Pulmonary artery endothelial cell (primary cell): ENCODE data around the gene OTC. TPM values are rescaled to one million over a fixed set of nuclear protein-coding genes. Genes with fewer than 3 reads are reported as not detected.
A peak's percentile ranks its signal among the peaks of the same experiment; 100 is the strongest.

Source experiments
- DNase-seq: peaks from one replicate; pipeline ENCODE4 v3.0.0-alpha.2; 2011; ENCODE audit warnings: low read depth, low spot score
- total RNA-seq: library from RNA; depleted of rRNA; stranded (reverse); fragments of >200 nt; gene quantifications from 2 replicates; pipeline ENCODE4 v1.2.3, GENCODE V29; 2014

OTC gene
- total RNA-seq, 1 donor from 2014 or later = not detected

- peak; percentile 51 for DNase-seq
Measured at GRCh38 chrX:38357747-38358673, 5.6 kb downstream of the OTC start.

DNA sequence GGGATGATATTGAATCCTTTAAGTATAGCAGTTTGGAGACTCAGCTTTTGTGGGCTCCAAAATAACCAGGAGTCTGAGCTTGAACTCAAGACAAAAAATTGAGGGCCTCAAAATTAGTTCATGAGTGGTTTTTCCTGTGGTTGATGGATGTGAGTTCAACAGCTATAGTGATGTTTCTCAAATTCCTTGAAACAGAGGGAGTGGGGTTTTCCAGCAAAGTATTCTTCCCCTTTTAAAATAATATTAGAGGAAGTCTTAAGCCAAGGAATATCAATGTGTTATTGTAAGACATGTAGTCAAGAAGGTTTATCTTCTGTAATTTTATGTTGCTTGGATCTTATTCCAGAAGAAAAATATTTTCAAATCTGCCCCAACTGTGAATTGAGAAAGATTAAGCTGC is 10.6 kb downstream of the OTC start:
- no peak for DNase-seq

- DNase-seq = no peak
Measured at GRCh38 chrX:38365954-38366353, 13.6 kb downstream of the OTC start.

DNA sequence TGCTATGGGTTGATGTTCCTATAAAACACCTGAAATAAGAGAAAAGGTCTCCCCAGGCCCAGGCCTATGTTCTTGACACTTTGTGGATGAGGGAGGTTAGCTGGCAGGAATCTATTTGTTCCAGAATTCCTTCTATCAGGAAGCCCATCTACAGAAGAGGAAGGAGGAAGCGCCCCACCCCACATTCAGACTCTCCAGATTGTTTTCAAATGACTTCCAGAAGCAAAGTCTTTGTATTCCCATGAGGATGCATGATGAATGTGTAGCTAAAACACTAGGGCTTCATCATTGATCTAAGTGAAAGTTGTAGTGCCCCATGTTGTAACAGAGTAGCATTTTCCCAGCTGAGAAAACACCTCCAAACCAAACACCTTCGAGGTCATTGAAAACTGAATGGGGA is 16.4 kb downstream of the OTC start:
- DNase-seq = no peak

DNA sequence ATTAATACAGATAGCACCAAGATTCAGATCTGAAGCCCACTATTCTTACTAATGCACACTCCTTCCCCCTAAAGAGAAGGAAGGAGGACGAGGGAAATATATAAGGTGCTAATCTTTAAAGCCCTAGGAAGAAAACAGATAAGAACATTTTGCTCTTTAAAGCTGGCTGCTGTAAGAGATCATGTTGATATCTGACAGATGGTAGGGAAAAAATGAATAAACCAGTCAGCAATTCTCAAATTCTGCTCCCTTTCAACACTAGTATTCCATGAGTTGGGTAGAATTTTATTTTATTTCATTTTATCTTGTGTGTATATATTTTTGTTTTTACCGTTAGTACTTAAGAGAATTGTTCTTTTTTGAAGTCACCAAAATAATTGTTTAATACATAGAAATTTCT is 19.2 kb downstream of the OTC start:
- no peak for DNase-seq

- DNase-seq = no peak
Measured at GRCh38 chrX:38374431-38374830, 22.0 kb downstream of the OTC start.

- no peak for DNase-seq
Measured at GRCh38 chrX:38375891-38376290, 23.5 kb downstream of the OTC start.

DNA sequence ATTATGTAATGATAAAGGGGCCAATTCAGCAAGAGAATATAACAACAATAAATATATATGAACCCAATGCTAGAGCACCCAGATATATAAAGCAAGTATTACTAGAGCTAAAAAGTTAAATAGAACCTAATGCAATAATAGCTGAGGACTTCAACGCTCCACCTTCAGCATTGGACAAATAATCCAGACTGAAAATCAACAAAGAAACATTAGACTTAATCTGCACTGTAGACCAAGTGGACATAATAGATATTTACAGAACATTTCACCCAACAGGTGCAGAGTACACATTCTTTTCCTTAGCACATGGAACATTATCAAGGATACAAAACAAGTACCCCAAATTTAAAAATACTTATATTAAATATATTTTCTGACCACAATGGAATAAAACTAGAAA is 24.3 kb downstream of the OTC start:
- no peak for DNase-seq

- no peak for DNase-seq
Measured at GRCh38 chrX:38379088-38379487, 26.7 kb downstream of the OTC start.

GRCh38 chrX:38382663-38383062 is 30.3 kb downstream of the OTC start:
- DNase-seq = no peak

DNA sequence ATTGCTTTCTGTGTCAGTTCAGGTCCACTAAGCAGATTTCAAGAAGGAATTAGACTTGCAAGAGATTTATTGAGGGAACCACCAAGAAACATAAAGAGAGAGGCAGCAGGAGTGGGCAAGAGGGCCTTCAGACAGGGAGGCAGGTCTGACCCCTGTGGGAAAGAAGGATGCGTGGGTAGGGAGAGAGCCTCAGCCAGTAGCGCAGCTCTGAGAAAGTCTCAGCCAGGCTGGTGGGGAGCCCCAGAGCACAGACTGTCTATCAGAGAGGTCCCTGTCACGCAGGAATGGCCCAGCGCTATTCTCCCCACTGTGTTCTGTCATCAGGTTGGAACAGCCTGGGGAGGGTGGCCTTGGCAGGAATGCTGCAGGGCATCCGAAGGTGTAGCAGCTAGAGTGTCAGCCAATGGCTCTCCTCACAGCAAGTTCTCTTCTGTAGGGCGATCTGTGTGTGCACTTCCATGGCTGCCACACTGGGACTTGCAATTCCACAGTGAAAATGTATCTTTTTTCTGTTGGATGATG is 48.0 kb downstream of the OTC start:
- DNase-seq = no peak

DNA sequence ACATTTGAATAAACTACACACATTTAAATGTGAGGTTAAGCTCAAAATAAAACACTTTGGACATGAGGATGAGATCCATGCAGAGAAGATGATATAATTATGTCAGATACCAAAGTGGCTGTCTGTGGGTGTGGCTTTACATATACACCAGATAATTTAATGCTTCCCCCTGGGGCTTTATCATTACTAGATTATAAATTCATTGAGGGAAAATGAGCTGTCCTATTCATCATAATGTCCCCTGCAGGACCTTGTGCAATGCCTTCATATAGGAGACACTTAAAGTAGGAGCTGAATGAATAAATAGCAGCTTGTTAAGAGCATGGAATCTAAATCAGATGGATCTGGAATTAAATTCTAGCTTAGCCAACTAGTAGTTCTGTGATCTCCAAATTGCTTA is 49.7 kb downstream of the OTC start:
- DNase-seq = no peak

DNA sequence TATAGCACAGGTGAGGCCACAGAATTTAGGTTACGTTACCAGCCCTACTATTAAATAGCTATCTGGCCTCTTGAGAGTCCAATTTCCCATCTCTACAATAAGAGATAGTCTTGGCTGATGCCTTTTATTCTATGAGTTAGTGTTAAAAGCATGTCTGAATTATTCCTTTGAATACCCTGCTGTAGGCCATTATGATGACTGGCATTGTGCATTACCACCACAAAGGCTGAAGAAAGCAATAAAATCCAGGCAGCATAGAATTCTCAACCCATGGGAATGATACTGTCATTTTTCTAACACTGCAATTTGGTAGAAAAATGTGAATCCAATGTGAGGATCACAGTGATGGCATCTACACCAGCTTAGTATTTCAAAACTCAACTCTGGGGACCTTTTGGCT is 51.4 kb downstream of the OTC start:
- DNase-seq = no peak

DNA sequence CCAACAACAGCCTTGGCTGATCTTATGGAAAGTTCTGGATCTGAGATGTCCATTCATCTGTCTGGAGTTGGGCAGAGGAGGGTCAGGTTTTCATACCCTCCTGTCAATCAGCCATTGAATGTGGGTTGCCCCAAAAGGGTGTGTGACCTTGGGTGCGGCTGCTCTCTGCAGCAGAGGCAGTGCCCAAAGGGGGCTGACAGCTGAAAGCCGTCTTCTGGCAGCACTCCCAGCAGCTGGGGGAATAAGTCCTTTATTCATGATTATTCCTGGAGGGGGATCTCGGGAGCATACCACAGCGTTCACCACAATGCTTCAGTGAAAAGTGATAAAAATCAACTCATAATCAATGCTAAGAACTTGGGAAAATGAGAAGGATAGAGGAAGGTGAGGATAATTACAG is 54.7 kb downstream of the OTC start:
- no peak for DNase-seq

GRCh38 chrX:38409289-38409688 is 56.9 kb downstream of the OTC start:
- DNase-seq = no peak

DNA sequence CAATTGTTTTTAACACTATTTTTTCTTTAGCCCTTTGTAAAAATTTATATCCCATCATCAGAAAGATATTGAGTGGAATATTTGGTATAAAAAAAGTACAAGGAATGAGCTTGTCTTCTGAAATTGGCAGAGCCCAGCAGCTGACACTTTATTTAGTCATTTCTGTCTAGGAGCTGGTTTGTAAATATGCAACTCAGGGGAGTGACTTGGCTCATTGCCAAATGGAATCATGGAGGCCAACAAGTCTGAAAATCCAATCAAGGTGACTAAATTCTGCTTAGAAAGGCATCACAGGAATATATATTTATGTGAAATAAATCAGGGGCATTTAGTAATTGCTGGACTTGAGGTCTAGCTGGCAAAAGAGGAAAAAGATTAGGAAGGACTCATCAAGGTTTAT is 74.4 kb downstream of the OTC start:
- DNase-seq = no peak

GRCh38 chrX:38431525-38431924 is 79.1 kb downstream of the OTC start:
- DNase-seq = no peak

- no peak for DNase-seq
Measured at GRCh38 chrX:38435130-38435529, 82.7 kb downstream of the OTC start.

DNA sequence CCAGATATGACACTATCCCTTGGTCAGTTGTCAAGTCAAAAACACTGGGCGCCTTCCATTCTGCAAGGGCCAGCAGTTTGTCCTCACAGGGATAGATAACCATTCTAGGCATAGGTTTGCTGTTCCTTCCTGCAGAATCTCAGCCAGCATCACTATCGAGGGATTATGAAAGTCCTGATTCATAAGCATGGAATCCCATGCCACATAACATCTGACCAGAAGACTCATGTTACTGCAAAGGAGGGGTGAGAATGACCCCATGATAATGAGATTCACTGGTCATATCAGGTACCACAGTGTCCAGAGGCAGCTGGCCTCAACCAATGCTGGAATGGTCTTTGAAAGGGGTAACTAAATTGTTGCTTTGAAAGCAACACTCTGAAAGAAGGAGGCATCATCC is 84.7 kb downstream of the OTC start:
- no peak for DNase-seq

DNA sequence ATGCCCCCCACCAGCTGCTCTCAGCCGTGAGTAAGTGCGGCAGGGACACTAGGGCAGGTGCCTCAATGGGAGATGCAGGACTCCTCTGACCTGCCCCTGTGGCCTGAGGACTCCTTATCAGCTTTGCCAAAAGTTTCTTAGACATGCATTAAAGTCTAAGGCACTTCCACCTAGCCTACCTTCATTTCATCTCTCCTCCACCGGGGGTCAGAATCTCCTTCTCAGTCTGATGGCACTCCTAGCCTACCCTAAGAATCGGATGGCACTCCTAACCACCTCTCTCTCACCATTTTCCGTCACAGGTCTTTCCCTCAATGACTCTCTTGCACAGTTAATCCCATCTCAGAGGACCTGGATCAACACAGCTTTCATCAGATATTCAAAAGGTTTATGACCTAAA is 85.9 kb downstream of the OTC start:
- DNase-seq = no peak

DNA sequence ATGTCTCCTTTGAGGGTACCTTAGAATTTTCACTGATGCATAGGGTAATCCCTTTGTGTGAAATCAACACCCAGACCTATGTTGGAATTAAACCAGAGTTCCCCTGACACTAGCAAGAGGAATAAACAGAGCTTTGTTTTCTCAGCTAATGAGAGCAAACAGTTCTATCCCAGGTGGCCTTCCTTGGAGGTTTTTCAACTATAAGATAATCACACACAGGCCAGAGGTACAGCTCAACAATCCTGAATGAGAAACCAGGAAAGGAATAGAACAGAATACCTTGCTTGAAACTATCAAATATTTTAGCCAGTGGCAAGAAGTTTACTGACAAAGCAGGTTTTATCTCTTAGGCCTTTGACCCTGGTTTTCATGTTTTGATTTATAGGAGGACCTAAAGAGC is 100.2 kb downstream of the OTC start:
- DNase-seq = no peak

- no peak for DNase-seq
Measured at GRCh38 chrX:38458071-38458470, 105.7 kb downstream of the OTC start.

DNA sequence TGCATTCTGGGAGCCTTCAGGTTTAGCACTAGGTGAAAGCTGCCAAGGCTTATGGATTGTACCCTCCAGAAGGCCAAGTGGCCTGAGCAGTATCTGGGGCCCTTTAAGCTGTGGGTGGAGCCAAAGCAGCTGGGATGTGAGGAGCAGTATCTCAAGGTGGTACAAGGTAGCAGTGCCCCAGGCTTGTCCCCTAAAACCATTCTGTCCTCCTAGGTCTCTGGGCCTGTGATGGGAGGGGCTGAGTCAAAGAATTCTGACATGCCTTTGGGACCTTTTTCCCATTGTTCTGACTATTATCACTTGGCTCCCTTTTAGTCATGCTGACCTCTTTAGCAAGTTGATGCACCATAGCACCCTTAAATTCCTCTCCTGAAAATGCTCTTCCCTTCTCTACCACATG is 109.9 kb downstream of the OTC start:
- DNase-seq = no peak
